ENCODE data around the gene IRAG1.

Gene IRAG1

GRCh38 chr11:10693509-10694081, at the start of gene IRAG1:
Gene IRAG1, minus strand, starts transcription at chr11:10693755. Its CDS starts 153 bp downstream, at chr11:10693602.
- no peak for DNase-seq (ENCODE audit: low read depth)

- no peak for DNase-seq (ENCODE audit: low read depth)
These were observed 49.1 kb upstream of the IRAG1 start for GRCh38 chr11:10742460-10743208.

- DNase-seq (ENCODE audit: low read depth), result peak; percentile 86
These were observed 42.2 kb upstream of the IRAG1 start for GRCh38 chr11:10735481-10736475.

- DNase-seq (ENCODE audit: low read depth), result no peak
These were observed 37.6 kb upstream of the IRAG1 start for GRCh38 chr11:10731064-10731680.

- no peak for DNase-seq (ENCODE audit: low read depth)
These were observed 36.6 kb upstream of the IRAG1 start for GRCh38 chr11:10730151-10730550.

- no peak for DNase-seq (ENCODE audit: low read depth)
These were observed 35.4 kb upstream of the IRAG1 start for GRCh38 chr11:10728789-10729472.

GRCh38 chr11:10728154-10728553, 34.6 kb upstream of the IRAG1 start:
- DNase-seq (ENCODE audit: low read depth), result no peak

- DNase-seq (ENCODE audit: low read depth), result no peak
These were observed 33.7 kb upstream of the IRAG1 start for GRCh38 chr11:10727146-10727851.

GRCh38 chr11:10725907-10726253, 32.3 kb upstream of the IRAG1 start:
- no peak for DNase-seq (ENCODE audit: low read depth)

GRCh38 chr11:10725114-10725906, 31.8 kb upstream of the IRAG1 start:
- DNase-seq (ENCODE audit: low read depth), result no peak

GRCh38 chr11:10722307-10722706, 28.8 kb upstream of the IRAG1 start:
- no peak for DNase-seq (ENCODE audit: low read depth)

GRCh38 chr11:10720881-10721376, 27.4 kb upstream of the IRAG1 start:
- DNase-seq (ENCODE audit: low read depth), result no peak

GRCh38 chr11:10719616-10720015, 26.1 kb upstream of the IRAG1 start:
- DNase-seq (ENCODE audit: low read depth), result no peak

GRCh38 chr11:10716543-10717259, 23.1 kb upstream of the IRAG1 start:
- no peak for DNase-seq (ENCODE audit: low read depth)

GRCh38 chr11:10716122-10716521, 22.6 kb upstream of the IRAG1 start:
- no peak for DNase-seq (ENCODE audit: low read depth)

GRCh38 chr11:10715571-10715970, 22.0 kb upstream of the IRAG1 start:
- DNase-seq (ENCODE audit: low read depth), result no peak

- no peak for DNase-seq (ENCODE audit: low read depth)
These were observed 15.9 kb upstream of the IRAG1 start for GRCh38 chr11:10709299-10710086.

- no peak for DNase-seq (ENCODE audit: low read depth)
These were observed 14.6 kb upstream of the IRAG1 start for GRCh38 chr11:10708131-10708530.

All from activated gamma-delta T cell treated with anti-CD3 and anti-CD28 coated beads, Interleukin-2, amount 50 U/mL, for 16 hours (primary cell).